ENCODE measurements around the gene OSBPL2.

OSBPL2 gene

GRCh38 chr20:62237801-62238568 lies at the start of gene OSBPL2:
Gene OSBPL2, plus strand, starts transcription at chr20:62238521. Its CDS starts 17,664 bp downstream, at chr20:62256185.
- DNase-seq, result peak; percentile 100

GRCh38 chr20:62190639-62191411 lies 47.5 kb upstream of the OSBPL2 start:
- no peak for DNase-seq

GRCh38 chr20:62191781-62192559 lies 46.4 kb upstream of the OSBPL2 start:
- DNase-seq, result no peak

- no peak for DNase-seq
These were observed 45.7 kb upstream of the OSBPL2 start for GRCh38 chr20:62192635-62193034.

GRCh38 chr20:62193079-62194025 lies 45.0 kb upstream of the OSBPL2 start:
- DNase-seq, result no peak

- no peak for DNase-seq
These were observed 43.3 kb upstream of the OSBPL2 start for GRCh38 chr20:62195075-62195405.

- no peak for DNase-seq
These were observed 42.6 kb upstream of the OSBPL2 start for GRCh38 chr20:62195736-62196135.

- DNase-seq, result no peak
These were observed 42.0 kb upstream of the OSBPL2 start for GRCh38 chr20:62196286-62196685.

- no peak for DNase-seq
These were observed 41.0 kb upstream of the OSBPL2 start for GRCh38 chr20:62197311-62197710.

GRCh38 chr20:62197801-62198200 lies 40.5 kb upstream of the OSBPL2 start:
- no peak for DNase-seq

GRCh38 chr20:62198496-62198895 lies 39.8 kb upstream of the OSBPL2 start:
- no peak for DNase-seq

GRCh38 chr20:62198931-62199330 lies 39.4 kb upstream of the OSBPL2 start:
- DNase-seq, result no peak

GRCh38 chr20:62200491-62201172 lies 37.7 kb upstream of the OSBPL2 start:
- DNase-seq, result no peak

- DNase-seq, result no peak
These were observed 36.9 kb upstream of the OSBPL2 start for GRCh38 chr20:62201173-62202082.

GRCh38 chr20:62202083-62202395 lies 36.3 kb upstream of the OSBPL2 start:
- DNase-seq, result no peak

GRCh38 chr20:62202676-62203377 lies 35.5 kb upstream of the OSBPL2 start:
- no peak for DNase-seq

GRCh38 chr20:62203378-62204030 lies 34.8 kb upstream of the OSBPL2 start:
- no peak for DNase-seq

- no peak for DNase-seq
These were observed 32.5 kb upstream of the OSBPL2 start for GRCh38 chr20:62205618-62206387.

- no peak for DNase-seq
These were observed 31.9 kb upstream of the OSBPL2 start for GRCh38 chr20:62206388-62206775.

All from stimulated activated CD4-positive, alpha-beta T cell treated with anti-CD3 and anti-CD28 coated beads, Interleukin-2, amount 100 ng/mL, for 48 hours (primary cell).